ENCODE measurements around the gene IRF9. TPM values are rescaled to one million over a fixed set of nuclear protein-coding genes. Genes with fewer than 3 reads are reported as not detected.
"Not testable (repeated sequence)": the region's sequence is repeated elsewhere in the genome, so short reads cannot be mapped to it uniquely, and the experiment has no call there.

The IRF9 gene
- total RNA-seq, 4 donors from 2014 or later: 55.7 to 106 (median 65.8) TPM

DNA sequence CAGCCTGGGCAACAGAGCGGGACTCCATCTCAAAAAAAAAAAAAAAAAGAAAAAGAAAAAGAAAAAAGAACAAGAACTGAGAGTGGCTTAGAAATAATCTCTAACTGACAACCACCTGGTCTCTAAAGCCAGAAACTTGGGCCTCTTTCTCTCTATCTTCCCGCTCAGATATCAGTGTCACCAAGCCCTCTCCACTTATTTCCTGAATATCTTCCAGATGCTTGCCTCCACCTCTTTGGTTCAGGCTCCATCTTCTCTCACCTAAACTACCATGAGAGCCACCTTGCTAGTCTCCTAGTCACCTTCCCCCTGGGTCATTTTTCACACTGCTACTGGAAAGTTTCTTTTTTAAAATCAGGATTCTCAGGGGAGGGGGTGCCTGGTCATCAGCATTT is 36.0 kb downstream of the IRF9 start:
- Histone ChIP-seq H3K4me1 (peaks cover 0 to 55% (median 18%) of the 10 kb centered on the region in 4 donors), H3K9me3 (no peaks in the 10 kb centered on the region), H3K27me3 (no peaks in the 10 kb centered on the region), H3K4me3 (no peak overlapping the region), H3K36me3 (peaks cover 0 to 34% (median 3%) of the 10 kb centered on the region in 3 donors), H3K27ac (no peak overlapping the region)
- 94 to 96% methylated on average over 2 of the region's 2 CpGs for WGBS, 2 donors
- TF ChIP-seq CTCF (IDR thresholded peaks at IDR 0.05): no peak
- no peak for TF ChIP-seq EP300 (IDR thresholded peaks at IDR 0.05)
- no peak for TF ChIP-seq POLR2A (IDR thresholded peaks at IDR 0.05)
- DNase-seq (ENCODE audit: low spot score in 2 of 2): no peak

DNA sequence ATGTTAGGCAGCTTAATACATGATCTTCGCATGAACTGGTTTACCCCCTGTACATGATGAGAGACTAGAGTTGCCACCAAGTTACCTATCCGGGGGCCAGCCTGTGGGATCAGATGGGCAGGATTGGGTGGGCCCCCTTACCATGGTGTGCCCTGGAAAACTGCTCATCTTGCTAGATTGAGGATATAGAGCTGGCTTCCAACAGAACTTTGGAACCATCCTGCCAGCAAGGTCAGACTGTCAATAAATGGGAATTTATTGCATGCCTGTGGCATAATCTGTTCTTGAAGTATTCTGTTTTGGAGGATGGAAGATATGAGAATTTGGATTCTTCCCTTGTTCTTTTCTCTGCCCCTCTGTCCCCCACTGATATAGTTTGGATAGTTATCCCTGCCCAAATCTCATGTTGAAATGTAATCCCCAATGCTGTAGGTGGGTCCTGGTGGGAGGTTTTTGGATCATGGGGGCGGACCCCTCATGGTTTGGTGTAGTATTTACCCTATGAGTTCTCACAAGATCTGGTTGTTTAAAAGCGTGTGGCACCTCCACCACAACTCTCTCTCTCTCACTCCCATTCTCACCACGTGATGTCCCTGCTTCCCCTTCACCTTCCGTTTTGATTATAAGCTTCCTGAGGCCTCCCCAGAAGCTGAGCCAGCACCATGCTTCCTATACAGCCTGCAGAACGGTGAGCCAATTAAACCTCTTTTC is 37.9 kb downstream of the IRF9 start:
- DNase-seq (ENCODE audit: low spot score in 2 of 2): no peak
- H3K9me3 ChIP-seq: no peaks in the 10 kb centered on the region
- TF ChIP-seq POLR2A (IDR thresholded peaks at IDR 0.05) (no peak), EP300 (IDR thresholded peaks at IDR 0.05) (no peak)
- no peak overlapping the region for H3K27ac ChIP-seq
- peaks cover 0 to 47% (median 18%) of the 10 kb centered on the region in 4 donors for H3K4me1 ChIP-seq
- peaks cover 0 to 38% (median 3%) of the 10 kb centered on the region in 3 donors for H3K36me3 ChIP-seq
- H3K27me3 ChIP-seq: no peaks in the 10 kb centered on the region
- 84 to 85% methylated on average over 7 of the region's 7 CpGs for WGBS, 2 donors
- no peak overlapping the region for H3K4me3 ChIP-seq

GRCh38 chr14:24202538-24202937 is 41.5 kb downstream of the IRF9 start:
- not testable (repeated sequence) for H3K9me3 ChIP-seq; H3K27me3 ChIP-seq; H3K27ac ChIP-seq; DNase-seq (ENCODE audit: low spot score in 2 of 2); H3K4me3 ChIP-seq
- Histone ChIP-seq H3K4me1 (peaks cover 0 to 21% (median under 1%) of the 10 kb centered on the region in 4 donors), H3K36me3 (peaks cover 0 to 70% (median 15%) of the 10 kb centered on the region in 3 donors)
- 80 to 88% methylated on average over 8 of the region's 8 CpGs for WGBS, 2 donors

DNA sequence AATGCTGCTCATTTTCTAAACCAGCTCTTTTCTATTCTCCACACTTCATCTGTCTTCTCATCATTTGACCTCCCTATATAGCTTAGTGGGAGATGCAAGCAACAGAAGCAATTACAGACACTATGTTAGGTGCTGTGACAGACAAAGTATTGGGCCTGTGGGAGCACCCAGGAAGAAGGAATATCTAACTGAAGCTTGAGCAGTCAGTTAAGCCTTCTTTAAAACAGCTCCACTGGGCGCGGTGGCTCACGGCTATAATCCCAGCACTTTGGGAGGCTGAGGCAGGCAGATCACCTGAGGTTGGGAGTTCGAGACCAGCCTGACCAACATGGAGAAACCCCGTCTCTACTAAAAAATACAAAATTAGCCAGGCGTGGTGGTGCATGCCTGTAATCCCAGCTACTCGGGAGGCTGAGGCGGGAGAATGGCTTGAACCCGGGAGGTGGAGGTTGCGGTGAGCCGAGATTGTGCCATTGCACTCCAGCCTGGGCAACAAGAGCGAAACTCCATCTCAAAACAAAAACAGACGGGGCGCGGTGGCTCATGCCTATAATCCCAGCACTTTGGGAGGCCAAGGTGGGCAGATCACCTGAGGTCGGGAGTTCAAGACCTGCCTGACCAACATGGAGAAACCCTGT is 42.3 kb downstream of the IRF9 start:
- Histone ChIP-seq H3K4me1 (peaks cover 0 to 15% (median 0%) of the 10 kb centered on the region in 4 donors), H3K36me3 (peaks cover 0 to 79% (median 15%) of the 10 kb centered on the region in 3 donors)
- not testable (repeated sequence) for DNase-seq (ENCODE audit: low spot score in 2 of 2); H3K4me3 ChIP-seq; H3K27me3 ChIP-seq; H3K9me3 ChIP-seq; H3K27ac ChIP-seq
- 96 to 97% methylated on average over 16 of the region's 16 CpGs for whole genome bisulfite sequencing, 2 donors

DNA sequence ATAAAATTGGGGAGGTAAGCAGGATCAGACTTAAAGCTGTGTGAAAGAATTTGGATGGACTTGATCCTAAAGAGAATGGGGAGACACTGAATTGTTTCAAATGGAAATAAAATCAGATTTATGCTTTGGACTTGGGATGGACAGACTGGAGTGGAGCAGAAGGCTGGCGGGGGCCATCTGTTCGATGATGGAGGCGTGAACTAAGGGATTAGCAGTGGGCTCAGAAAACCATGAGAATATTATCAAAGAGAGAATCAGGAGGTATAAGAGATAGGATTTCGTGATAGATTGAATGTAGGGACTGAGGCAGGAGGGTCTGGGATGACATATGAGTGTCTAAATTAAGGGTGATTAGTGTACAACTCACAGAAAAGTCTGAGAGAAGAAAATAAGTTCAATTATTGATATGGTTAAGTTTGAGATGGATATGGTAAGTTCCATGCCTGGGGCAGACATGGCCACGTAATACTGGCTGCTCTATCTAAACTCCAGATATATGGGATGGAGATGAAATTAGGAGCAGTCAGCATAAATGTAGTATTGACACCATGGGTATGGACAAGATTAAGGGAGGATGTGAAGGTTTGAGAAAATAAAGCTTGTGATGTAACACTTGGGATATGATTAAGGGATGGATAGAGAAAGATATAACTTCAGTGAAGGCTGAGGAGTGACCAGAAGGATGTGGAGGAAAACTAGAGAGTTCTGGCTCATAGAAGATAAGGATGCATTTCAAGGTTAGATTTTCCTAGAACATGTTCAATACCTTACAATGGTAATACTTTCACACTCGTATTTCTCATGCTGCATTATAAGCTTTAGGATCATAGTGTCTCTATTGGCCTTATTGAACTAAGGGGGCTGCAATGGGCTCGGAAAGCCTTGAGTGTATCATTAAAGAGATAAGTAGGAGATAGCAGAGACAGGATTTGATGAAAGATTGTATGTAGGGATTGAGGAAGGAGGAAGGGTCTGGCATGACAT is 43.4 kb downstream of the IRF9 start:
- Histone ChIP-seq H3K4me1 (peaks cover 0 to 6% (median 0%) of the 10 kb centered on the region in 4 donors), H3K9me3 (no peaks in the 10 kb centered on the region), H3K36me3 (peaks cover 0 to 90% (median 19%) of the 10 kb centered on the region in 3 donors), H3K27me3 (no peaks in the 10 kb centered on the region), H3K27ac (no peak overlapping the region), H3K4me3 (no peak overlapping the region)
- DNase-seq (ENCODE audit: low spot score in 2 of 2): no peak
- 90 to 94% methylated on average over 7 of the region's 7 CpGs for WGBS, 2 donors
- no peak for TF ChIP-seq POLR2A (IDR thresholded peaks at IDR 0.05)

GRCh38 chr14:24206260-24207103 is 45.4 kb downstream of the IRF9 start:
- H3K27ac ChIP-seq: no peak overlapping the region
- peaks cover 0 to 93% (median 28%) of the 10 kb centered on the region in 3 donors for H3K36me3 ChIP-seq
- H3K4me1 ChIP-seq: peaks cover 0 to 3% (median under 1%) of the 10 kb centered on the region in 4 donors
- H3K4me3 ChIP-seq: no peak overlapping the region
- TF ChIP-seq POLR2A (IDR thresholded peaks at IDR 0.05) (no peak), EP300 (IDR thresholded peaks at IDR 0.05) (no peak), CTCF (IDR thresholded peaks at IDR 0.05) (no peak)
- DNase-seq (ENCODE audit: low spot score in 2 of 2): no peak
- no peaks in the 10 kb centered on the region for H3K9me3 ChIP-seq
- no peaks in the 10 kb centered on the region for H3K27me3 ChIP-seq
- WGBS, 2 donors: 95 to 99% methylated on average over 11 of the region's 11 CpGs

Measured in tibial nerve (tissue), 4 donors.